ENCODE results near the gene ASPG.

ASPG gene

DNA sequence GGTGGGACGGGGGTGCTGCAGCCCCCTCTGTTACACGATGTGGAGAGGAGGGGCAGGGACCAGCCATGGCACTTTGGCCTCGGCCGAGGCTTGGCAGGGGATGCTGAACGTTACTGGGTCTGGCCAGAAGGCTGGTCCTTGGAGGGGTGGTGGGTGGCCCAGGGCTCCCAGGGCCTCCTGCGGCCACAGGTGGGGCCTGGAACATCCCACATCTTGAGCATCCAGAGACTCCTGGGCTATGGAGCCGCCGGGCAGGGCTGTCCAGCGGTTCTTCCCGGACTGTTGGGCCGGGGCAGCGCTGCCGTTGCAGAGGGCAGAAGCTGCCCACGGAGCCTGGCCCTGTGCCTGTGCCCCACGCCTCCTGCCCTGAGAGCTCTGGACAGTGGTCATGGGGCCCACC, 68.7 kb downstream of the ASPG start:
- TF ChIP-seq EZH2phosphoT487 (conservative IDR thresholded peaks at IDR 0.05; ENCODE audit: low read length), result no peak
- TF ChIP-seq, protein P1, sequence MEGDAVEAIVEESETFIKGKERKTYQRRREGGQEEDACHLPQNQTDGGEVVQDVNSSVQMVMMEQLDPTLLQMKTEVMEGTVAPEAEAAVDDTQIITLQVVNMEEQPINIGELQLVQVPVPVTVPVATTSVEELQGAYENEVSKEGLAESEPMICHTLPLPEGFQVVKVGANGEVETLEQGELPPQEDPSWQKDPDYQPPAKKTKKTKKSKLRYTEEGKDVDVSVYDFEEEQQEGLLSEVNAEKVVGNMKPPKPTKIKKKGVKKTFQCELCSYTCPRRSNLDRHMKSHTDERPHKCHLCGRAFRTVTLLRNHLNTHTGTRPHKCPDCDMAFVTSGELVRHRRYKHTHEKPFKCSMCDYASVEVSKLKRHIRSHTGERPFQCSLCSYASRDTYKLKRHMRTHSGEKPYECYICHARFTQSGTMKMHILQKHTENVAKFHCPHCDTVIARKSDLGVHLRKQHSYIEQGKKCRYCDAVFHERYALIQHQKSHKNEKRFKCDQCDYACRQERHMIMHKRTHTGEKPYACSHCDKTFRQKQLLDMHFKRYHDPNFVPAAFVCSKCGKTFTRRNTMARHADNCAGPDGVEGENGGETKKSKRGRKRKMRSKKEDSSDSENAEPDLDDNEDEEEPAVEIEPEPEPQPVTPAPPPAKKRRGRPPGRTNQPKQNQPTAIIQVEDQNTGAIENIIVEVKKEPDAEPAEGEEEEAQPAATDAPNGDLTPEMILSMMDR (IDR thresholded peaks at IDR 0.05; ENCODE audit: insufficient read depth, low read length, poor library complexity, severe bottlenecking), result no peak
- H3K36me3 ChIP-seq (ENCODE audit: low read length), result no peaks in the 10 kb centered on the region

DNA sequence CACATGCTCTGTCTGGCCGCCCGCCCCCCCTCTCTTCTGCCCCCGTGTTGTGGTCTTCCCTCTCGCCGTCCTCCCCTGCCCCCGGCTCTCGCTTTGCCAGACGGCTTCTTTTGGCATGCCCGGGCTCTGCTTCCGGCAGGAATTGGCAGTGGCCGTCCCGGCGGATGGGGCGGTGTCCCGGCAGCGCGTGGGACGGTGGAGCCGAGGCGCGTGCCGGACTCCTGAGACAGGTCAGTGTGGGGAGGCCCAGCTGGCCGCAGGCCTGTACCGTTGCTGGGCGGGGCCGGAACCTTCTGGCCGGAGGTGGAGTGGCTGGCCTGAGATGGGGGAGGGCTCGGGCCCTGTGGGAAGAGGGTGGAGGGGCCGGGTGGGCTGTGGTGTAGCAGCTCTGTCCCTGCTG, 70.0 kb downstream of the ASPG start:
- H3K4me2 ChIP-seq (ENCODE audit: low read depth, low read length, poor library complexity, severe bottlenecking), result no peak overlapping the region
- H4K20me1 ChIP-seq (ENCODE audit: low read depth, low read length), result no peaks in the 10 kb centered on the region
- no peak overlapping the region for H3K4me3 ChIP-seq (ENCODE audit: insufficient read depth, low read length, poor library complexity, severe bottlenecking)
- H3K9me3 ChIP-seq (ENCODE audit: insufficient read depth, low read length), result no peaks in the 10 kb centered on the region
- no peak overlapping the region for H3K27ac ChIP-seq (ENCODE audit: low read depth, low read length)
- TF ChIP-seq, protein P1 (IDR thresholded peaks at IDR 0.05; ENCODE audit: insufficient read depth, low read length, poor library complexity, severe bottlenecking), result no peak
- TF ChIP-seq EZH2phosphoT487 (conservative IDR thresholded peaks at IDR 0.05; ENCODE audit: low read length), result no peak
- no peaks in the 10 kb centered on the region for H3K9me2 ChIP-seq (replicated peaks; ENCODE audit: insufficient read depth, low read length)
- no peaks in the 10 kb centered on the region for H3K79me2 ChIP-seq (ENCODE audit: insufficient read depth, low read length)
- no peak overlapping the region for H2AFZ ChIP-seq (ENCODE audit: low read depth, low read length, severe bottlenecking)
- no peak overlapping the region for H3K9ac ChIP-seq (ENCODE audit: low read length)
- H3F3A ChIP-seq (ENCODE audit: insufficient read depth), result no peaks in the 10 kb centered on the region
- H3K27me3 ChIP-seq (ENCODE audit: low read length), result no peaks in the 10 kb centered on the region
- H3K36me3 ChIP-seq (ENCODE audit: low read length), result no peaks in the 10 kb centered on the region

More for the DNA sequence above, 68.7 kb downstream of the ASPG start:
- H3K27me3 ChIP-seq (ENCODE audit: low read length), result no peaks in the 10 kb centered on the region
- H3K4me3 ChIP-seq (ENCODE audit: insufficient read depth, low read length, poor library complexity, severe bottlenecking), result no peak overlapping the region
- no peak overlapping the region for H3K27ac ChIP-seq (ENCODE audit: low read depth, low read length)
- H3K9me3 ChIP-seq (ENCODE audit: insufficient read depth, low read length), result no peaks in the 10 kb centered on the region
- no peaks in the 10 kb centered on the region for H4K20me1 ChIP-seq (ENCODE audit: low read depth, low read length)
- no peaks in the 10 kb centered on the region for H3F3A ChIP-seq (ENCODE audit: insufficient read depth)
- no peak overlapping the region for H3K4me2 ChIP-seq (ENCODE audit: low read depth, low read length, poor library complexity, severe bottlenecking)
- no peak overlapping the region for H2AFZ ChIP-seq (ENCODE audit: low read depth, low read length, severe bottlenecking)
- no peaks in the 10 kb centered on the region for H3K9me2 ChIP-seq (replicated peaks; ENCODE audit: insufficient read depth, low read length)
- H3K9ac ChIP-seq (ENCODE audit: low read length), result no peak overlapping the region
- no peaks in the 10 kb centered on the region for H3K79me2 ChIP-seq (ENCODE audit: insufficient read depth, low read length)

GRCh38 chr14:104156142-104156541, 70.6 kb downstream of the ASPG start:
- no peak overlapping the region for H3K4me3 ChIP-seq (ENCODE audit: insufficient read depth, low read length, poor library complexity, severe bottlenecking)
- no peak overlapping the region for H3K27ac ChIP-seq (ENCODE audit: low read depth, low read length)
- no peak overlapping the region for H2AFZ ChIP-seq (ENCODE audit: low read depth, low read length, severe bottlenecking)
- no peaks in the 10 kb centered on the region for H3K9me3 ChIP-seq (ENCODE audit: insufficient read depth, low read length)
- no peaks in the 10 kb centered on the region for H3K36me3 ChIP-seq (ENCODE audit: low read length)
- no peaks in the 10 kb centered on the region for H3F3A ChIP-seq (ENCODE audit: insufficient read depth)
- no peaks in the 10 kb centered on the region for H3K9me2 ChIP-seq (replicated peaks; ENCODE audit: insufficient read depth, low read length)
- no peak for TF ChIP-seq EZH2phosphoT487 (conservative IDR thresholded peaks at IDR 0.05; ENCODE audit: low read length)
- no peaks in the 10 kb centered on the region for H3K79me2 ChIP-seq (ENCODE audit: insufficient read depth, low read length)
- H3K27me3 ChIP-seq (ENCODE audit: low read length), result no peaks in the 10 kb centered on the region
- no peak overlapping the region for H3K9ac ChIP-seq (ENCODE audit: low read length)
- no peaks in the 10 kb centered on the region for H4K20me1 ChIP-seq (ENCODE audit: low read depth, low read length)
- H3K4me2 ChIP-seq (ENCODE audit: low read depth, low read length, poor library complexity, severe bottlenecking), result no peak overlapping the region

- H3K9me3 ChIP-seq (ENCODE audit: insufficient read depth, low read length), result no peaks in the 10 kb centered on the region
- H3K4me3 ChIP-seq (ENCODE audit: insufficient read depth, low read length, poor library complexity, severe bottlenecking), result no peak overlapping the region
- H3K4me2 ChIP-seq (ENCODE audit: low read depth, low read length, poor library complexity, severe bottlenecking), result no peak overlapping the region
- H3K9ac ChIP-seq (ENCODE audit: low read length), result no peak overlapping the region
- no peaks in the 10 kb centered on the region for H4K20me1 ChIP-seq (ENCODE audit: low read depth, low read length)
- no peaks in the 10 kb centered on the region for H3F3A ChIP-seq (ENCODE audit: insufficient read depth)
- TF ChIP-seq, protein P1 (IDR thresholded peaks at IDR 0.05; ENCODE audit: insufficient read depth, low read length, poor library complexity, severe bottlenecking), result no peak
- no peaks in the 10 kb centered on the region for H3K27me3 ChIP-seq (ENCODE audit: low read length)
- H3K27ac ChIP-seq (ENCODE audit: low read depth, low read length), result no peak overlapping the region
- no peaks in the 10 kb centered on the region for H3K9me2 ChIP-seq (replicated peaks; ENCODE audit: insufficient read depth, low read length)
- no peak overlapping the region for H2AFZ ChIP-seq (ENCODE audit: low read depth, low read length, severe bottlenecking)
- no peaks in the 10 kb centered on the region for H3K36me3 ChIP-seq (ENCODE audit: low read length)
- H3K79me2 ChIP-seq (ENCODE audit: insufficient read depth, low read length), result no peaks in the 10 kb centered on the region
These were observed 71.8 kb downstream of the ASPG start for GRCh38 chr14:104157016-104157928.
